ENCODE results near the gene PPY.
"Not testable (repeated sequence)": the region's sequence is repeated elsewhere in the genome, so short reads cannot be mapped to it uniquely, and the experiment has no call there.

The PPY gene

GRCh38 chr17:43932357-43932756, 9.9 kb downstream of the PPY start:
- no peak for DNase-seq (ENCODE audit: low read depth in 2 of 2)

- DNase-seq (ENCODE audit: low read depth in 2 of 2), result no peak
These were observed 11.2 kb downstream of the PPY start for GRCh38 chr17:43931062-43931571.

GRCh38 chr17:43928609-43929008, 13.7 kb downstream of the PPY start:
- no peak for DNase-seq (ENCODE audit: low read depth in 2 of 2)

- not testable (repeated sequence) for DNase-seq (ENCODE audit: low read depth in 2 of 2)
These were observed 14.3 kb downstream of the PPY start for GRCh38 chr17:43927929-43928328.

DNA sequence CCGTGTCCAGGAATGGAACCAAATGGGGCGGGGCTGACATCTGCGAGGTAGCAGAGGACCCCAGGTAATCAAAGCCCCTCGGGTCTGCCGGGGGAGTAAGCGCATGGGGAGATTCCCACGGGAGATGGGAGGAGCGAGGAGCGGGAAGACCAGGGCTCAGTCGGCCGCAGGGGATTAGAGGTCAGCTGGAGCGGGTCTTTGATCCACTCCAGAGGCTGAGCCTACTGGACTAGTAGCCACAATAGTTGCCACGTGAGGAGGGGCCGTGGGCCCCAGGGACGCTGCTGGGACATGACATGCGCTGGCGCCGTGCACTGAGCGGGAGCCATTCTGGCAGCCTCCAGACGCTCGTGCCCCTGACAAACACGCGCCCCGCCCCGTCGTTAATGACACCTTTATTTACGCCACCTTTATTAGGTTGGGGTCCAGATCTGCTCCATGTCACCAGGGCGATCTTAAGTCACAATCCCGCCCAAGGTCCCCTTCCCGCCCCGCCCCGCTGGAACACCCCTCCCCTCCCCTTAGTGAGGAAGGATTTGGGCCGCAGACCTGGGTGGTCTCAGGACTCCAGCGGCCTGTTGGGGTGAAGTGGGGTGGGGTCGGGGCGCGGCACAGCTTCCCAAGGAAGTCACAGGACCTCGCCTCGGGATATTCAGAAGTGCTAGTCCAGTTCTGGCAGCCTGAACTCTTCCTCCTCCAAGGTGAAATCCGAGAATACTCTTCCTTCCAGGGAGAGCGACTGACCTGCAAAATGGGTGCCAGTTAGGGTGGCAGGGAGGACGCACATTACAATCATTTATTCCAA, 15.0 kb downstream of the PPY start:
- DNase-seq (ENCODE audit: low read depth in 2 of 2), result no peak

GRCh38 chr17:43924558-43924957, 17.7 kb downstream of the PPY start:
- DNase-seq (ENCODE audit: low read depth in 2 of 2), result no peak

DNA sequence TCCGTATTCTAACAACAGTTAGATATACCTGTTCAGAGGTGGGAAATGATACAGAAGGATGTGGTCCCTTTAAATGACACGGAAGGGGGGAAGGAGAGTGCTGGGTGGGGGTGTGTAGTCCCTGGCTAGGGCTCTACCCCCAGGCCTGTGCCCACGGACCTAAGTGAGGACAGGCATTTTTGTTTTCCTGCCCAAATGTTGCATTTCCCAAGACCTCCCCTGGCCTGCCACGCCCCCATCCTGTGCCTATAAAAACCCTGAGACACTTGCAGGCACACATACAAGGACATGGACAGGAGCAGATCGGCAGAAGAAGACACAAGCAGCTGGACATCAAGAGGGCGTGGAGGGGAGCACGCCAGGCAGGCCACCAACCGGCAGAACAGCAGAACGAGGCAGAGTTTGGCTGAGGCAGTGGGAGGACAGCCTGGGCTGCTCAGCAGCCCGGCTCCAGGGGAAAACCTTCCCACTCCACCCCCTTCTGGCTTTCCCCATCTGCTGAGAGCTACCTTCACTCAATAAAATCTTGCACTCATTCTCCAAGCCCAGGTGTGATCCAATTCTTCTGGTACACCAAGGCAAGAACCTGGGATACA, 21.7 kb downstream of the PPY start:
- no peak for DNase-seq (ENCODE audit: low read depth in 2 of 2)

- no peak for DNase-seq (ENCODE audit: low read depth in 2 of 2)
These were observed 24.3 kb downstream of the PPY start for GRCh38 chr17:43918026-43918389.

GRCh38 chr17:43917348-43918025, 24.8 kb downstream of the PPY start:
- DNase-seq (ENCODE audit: low read depth in 2 of 2), result peak; percentile 20 to 38

DNA sequence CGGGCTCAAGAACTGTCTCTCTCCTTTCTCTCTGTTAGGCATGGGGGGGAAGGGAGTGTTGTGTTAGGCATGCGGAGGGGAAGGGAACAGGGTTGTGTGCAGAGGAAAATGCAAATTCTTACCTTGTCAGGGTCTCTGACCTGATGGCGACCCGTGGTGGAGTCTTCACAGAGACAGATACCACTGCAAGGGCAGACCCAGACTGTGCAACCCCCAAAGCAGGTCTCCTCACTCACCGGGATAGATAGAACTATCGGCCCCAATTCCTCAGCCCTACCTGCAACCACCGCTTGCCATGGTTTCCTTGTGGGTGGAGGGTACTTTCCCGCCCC, 25.3 kb downstream of the PPY start:
- no peak for DNase-seq (ENCODE audit: low read depth in 2 of 2)

- no peak for DNase-seq (ENCODE audit: low read depth in 2 of 2)
These were observed 25.9 kb downstream of the PPY start for GRCh38 chr17:43916385-43916784.

- no peak for DNase-seq (ENCODE audit: low read depth in 2 of 2)
These were observed 26.7 kb downstream of the PPY start for GRCh38 chr17:43915559-43915958.

DNA sequence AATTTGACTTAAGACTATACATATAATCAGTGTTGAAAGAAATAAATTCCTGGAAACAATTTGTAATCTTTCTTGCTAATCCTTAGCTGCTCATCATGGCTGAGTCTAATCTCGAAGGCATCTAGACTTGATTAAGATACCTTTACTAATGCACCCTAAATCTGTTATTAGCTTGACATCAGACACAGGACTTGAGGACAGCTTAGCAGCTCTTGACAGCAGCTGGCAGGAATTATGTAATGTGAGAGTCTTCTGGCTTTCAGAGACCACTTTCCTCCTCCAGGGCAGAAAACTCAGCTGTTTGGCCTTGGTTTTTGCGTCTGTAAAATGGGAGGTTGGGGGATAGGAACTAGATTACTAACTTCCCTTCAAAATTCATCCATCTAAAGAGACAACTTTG, 27.8 kb downstream of the PPY start:
- no peak for DNase-seq (ENCODE audit: low read depth in 2 of 2)

GRCh38 chr17:43913584-43913983, 28.7 kb downstream of the PPY start:
- DNase-seq (ENCODE audit: low read depth in 2 of 2), result no peak

GRCh38 chr17:43912635-43913304, 29.5 kb downstream of the PPY start:
- no peak for DNase-seq (ENCODE audit: low read depth in 2 of 2)

DNA sequence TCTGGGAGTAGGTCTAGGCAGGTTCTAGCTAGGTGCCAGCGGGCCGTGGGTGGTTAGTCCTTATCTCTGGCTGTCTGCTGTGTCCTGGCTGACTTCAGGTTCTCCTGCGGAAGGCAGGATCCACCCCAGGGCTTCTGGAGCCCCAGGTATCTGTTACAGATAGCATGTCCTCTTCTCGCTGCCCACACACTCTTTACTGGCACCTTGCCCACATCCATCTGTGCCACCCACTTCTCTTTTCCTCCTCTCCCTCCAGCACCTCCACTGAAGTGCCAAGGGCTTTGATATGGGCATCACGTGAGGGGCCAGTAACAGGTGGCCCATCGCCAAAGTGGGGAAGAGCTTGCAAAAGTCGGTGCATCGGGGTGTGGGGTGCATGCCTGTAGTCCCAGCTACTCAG, 30.4 kb downstream of the PPY start:
- DNase-seq (ENCODE audit: low read depth in 2 of 2), result no peak

GRCh38 chr17:43909537-43910231, 32.6 kb downstream of the PPY start:
- DNase-seq (ENCODE audit: low read depth in 2 of 2), result no peak

DNA sequence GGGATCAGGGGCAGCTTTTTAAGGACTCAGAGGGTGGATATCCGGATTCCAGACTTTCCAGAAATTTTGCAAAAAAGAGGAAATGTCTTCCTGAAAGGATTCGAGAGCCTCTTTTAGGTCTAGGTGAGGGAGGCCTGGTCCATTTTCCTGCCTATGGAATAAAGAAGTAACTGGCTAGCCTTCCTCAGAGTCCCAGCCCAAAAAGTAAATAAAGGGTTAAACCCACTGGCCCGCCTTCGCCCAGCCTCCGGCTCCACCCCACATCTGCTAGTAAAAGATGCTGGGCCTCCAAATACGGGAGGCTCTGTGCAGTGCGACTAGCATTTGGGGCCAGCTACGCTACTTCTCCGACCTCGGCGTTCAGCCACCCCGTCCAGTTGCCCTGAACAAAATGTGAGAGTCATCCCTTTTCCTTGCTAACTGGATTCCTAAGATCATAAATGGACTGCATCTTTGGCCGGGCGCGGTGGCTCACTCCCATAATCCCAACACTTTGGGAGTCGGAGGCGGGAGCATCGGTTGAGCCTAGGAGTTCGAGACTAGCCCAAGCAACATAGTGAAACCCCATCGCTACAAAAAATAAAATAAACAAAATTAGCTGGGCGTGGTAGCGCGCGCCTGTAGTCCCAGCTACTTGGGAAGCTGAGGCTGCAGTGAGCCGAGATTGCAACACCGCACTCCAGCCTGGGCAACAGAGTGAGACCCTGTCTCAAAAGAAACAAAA, 34.1 kb downstream of the PPY start:
- DNase-seq (ENCODE audit: low read depth in 2 of 2), result peak in 1 of 2 experiments; percentile 50

GRCh38 chr17:43907425-43907981, 34.8 kb downstream of the PPY start, which contains the start of gene MPP2:
MPP2 (minus strand) TSS chr17:43907536; CDS start chr17:43904460, 3,076 bp downstream.
- DNase-seq (ENCODE audit: low read depth in 2 of 2), result peak; percentile 15 to 46

- DNase-seq (ENCODE audit: low read depth in 2 of 2), result no peak
These were observed 35.3 kb downstream of the PPY start for GRCh38 chr17:43906951-43907424.

Data from stimulated activated CD4-positive, alpha-beta T cell treated with anti-CD3 and anti-CD28 coated beads, Interleukin-12 subunit alpha, Interleukin-12 subunit beta, amount 100 ng/mL, for 24 hours (primary cell).